ENCODE data around the gene SLC23A2.

SLC23A2 gene

GRCh38 chr20:4810426-4811019 is 190.8 kb downstream of the SLC23A2 start:
- no peak for DNase-seq

DNA sequence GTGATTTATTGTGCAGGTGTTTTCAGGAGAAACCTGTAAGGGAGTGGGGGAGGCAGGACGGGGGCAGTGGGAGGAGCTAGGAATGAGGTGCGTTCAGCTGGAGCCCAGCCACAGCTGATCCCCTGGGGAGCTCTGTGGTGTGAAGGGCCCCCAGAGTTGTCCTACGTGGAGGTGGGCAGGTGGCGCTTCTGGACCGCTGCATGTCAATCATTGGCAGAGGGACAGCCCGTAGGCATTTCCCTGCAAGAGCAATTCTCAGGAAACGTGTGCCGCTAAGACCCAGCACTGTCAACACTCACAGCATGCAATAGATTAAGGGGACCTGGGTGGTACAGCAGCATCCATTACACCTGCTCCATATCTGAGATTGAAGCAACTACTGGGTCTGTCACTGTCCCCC is 191.6 kb downstream of the SLC23A2 start:
- DNase-seq = no peak

- no peak for DNase-seq
Measured at GRCh38 chr20:4808872-4809271, 192.4 kb downstream of the SLC23A2 start.

GRCh38 chr20:4805663-4806449 is 195.5 kb downstream of the SLC23A2 start:
- no peak for DNase-seq

GRCh38 chr20:4802527-4802926 is 198.8 kb downstream of the SLC23A2 start:
- no peak for DNase-seq

All from NK-92 treated with Interleukin-12 subunit alpha and Interleukin-12 subunit beta, amount 100 ng/mL, for 24 hours (cell line).